Measurements from ENCODE around the gene AASDH. TPM values are rescaled to one million over a fixed set of nuclear protein-coding genes. Genes with fewer than 3 reads are reported as not detected.

AASDH gene
- total and polyA plus RNA-seq, 2 of the 4 experiments (the other 2 are of a cell fraction), result 4.7 to 12.0 TPM

DNA sequence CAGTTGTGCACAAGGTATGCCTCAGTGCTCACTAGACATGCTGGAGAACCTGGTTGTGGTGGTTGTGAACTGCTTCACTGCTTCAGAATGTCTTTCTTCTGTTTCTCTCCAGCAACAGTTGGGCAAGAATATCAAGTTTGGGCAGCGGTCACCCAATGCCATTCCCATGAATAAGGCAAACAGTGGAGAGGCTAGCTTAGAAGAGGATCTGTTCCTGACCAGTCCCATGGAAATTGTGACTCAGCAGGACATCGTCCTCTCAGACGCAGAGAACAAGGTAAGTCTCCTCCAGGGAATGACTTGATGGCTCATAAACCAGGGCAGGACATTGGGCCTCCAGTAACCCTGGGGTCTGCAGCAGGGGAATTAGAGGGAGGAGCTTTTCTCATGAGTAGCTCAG is 79.9 kb downstream of the AASDH start:
- no peaks in the 10 kb centered on the region for H3K79me1 ChIP-seq (ENCODE audit: low read depth in 1 of 2, low read length in 2 of 2)
- H3K18ac ChIP-seq (ENCODE audit: low read depth, low read length), result no peak overlapping the region
- H3K27ac ChIP-seq (ENCODE audit: insufficient read depth, low read length), result no peak overlapping the region
- WGBS, 2 experiments (ENCODE audit: extremely low coverage in 2 of 2, insufficient read length in 1 of 2), result no CpG with 5 or more reads among the region's 3 CpGs
- H2BK5ac ChIP-seq (ENCODE audit: low read depth, low read length, poor library complexity, severe bottlenecking), result no peak overlapping the region
- no peak overlapping the region for H3K4ac ChIP-seq (ENCODE audit: low read depth, low read length)
- peaks cover 3% of the 10 kb centered on the region; the same call in 1 of the 2 replicates for H3K9me1 ChIP-seq (ENCODE audit: insufficient read depth, low read length)
- in situ Hi-C loops (cut with MboI; ENCODE audit: low sequenced_read_pairs) (loop anchor here (25.0 kb wide), 1 partner anchor 530 kb away; no protein-coding TSS in a partner anchor), dilution Hi-C loops (cut with HindIII; ENCODE audit: low sequenced_read_pairs, unreplicated experiment) (no loop called here), intact Hi-C loops (cut with micrococcal nuclease) (no loop called here)
- 0 out of 2 replicates have a peak, but pooled peaks cover 2% of the 10 kb centered on the region for H3K27me3 ChIP-seq (ENCODE audit: control insufficient read depth, insufficient read depth, low read length)
- H3K4me3 ChIP-seq (ENCODE audit: insufficient read depth, low read depth, low read length), result no peak overlapping the region
- no peak overlapping the region for H2BK15ac ChIP-seq (ENCODE audit: low read depth, low read length)
- H2BK120ac ChIP-seq (ENCODE audit: low read depth, low read length), result no peak overlapping the region
- no peak overlapping the region for H2AK5ac ChIP-seq (ENCODE audit: low read depth, low read length)
- no peak overlapping the region for H3K9ac ChIP-seq (ENCODE audit: low read depth, low read length)
- H2AFZ ChIP-seq (replicated peaks; ENCODE audit: low read length, poor library complexity), result no peak overlapping the region
- H3K23ac ChIP-seq (ENCODE audit: low read depth, low read length), result no peak overlapping the region
- H2AK9ac ChIP-seq (replicated peaks; ENCODE audit: low read depth, low read length, poor library complexity), result no peak overlapping the region
- no peak overlapping the region for H2BK20ac ChIP-seq (ENCODE audit: low read depth, low read length)
- H4K91ac ChIP-seq (ENCODE audit: insufficient read depth, low read depth, low read length), result no peak overlapping the region
- no peak overlapping the region for H4K8ac ChIP-seq (ENCODE audit: low read depth in 2 of 2, low read length in 2 of 2)
- H3K56ac ChIP-seq (ENCODE audit: extremely low read depth, insufficient read depth, low read length), result no peak overlapping the region
- no peak overlapping the region for H3K14ac ChIP-seq (replicated peaks; ENCODE audit: low read depth, low read length)
- POLR2A ChIA-PET (ENCODE audit: unreplicated experiment), result no interaction called here
- no peak for TF ChIP-seq CHD1 (IDR thresholded peaks at IDR 0.05; ENCODE audit: low read depth, low read length)
- TF ChIP-seq RFX5 (IDR thresholded peaks at IDR 0.05; ENCODE audit: low read depth, low read length), result no peak
- no peak for TF ChIP-seq MAZ (IDR thresholded peaks at IDR 0.05; ENCODE audit: borderline replicate concordance, low read depth, low read length)
- no peak for TF ChIP-seq POLR2A (IDR thresholded peaks at IDR 0.05; ENCODE audit: low read depth, low read length)
- no peak for TF ChIP-seq SMC3 (IDR thresholded peaks at IDR 0.05; ENCODE audit: low read depth, low read length)
- TF ChIP-seq ELK1 (IDR thresholded peaks at IDR 0.05; ENCODE audit: borderline replicate concordance, low read depth, low read length), result no peak
- no peak for TF ChIP-seq USF2 (IDR thresholded peaks at IDR 0.05; ENCODE audit: low read depth, low read length)
- TF ChIP-seq MAFK (IDR thresholded peaks at IDR 0.05; ENCODE audit: low read depth, low read length), result no peak
- no peak for TF ChIP-seq RAD21 (IDR thresholded peaks at IDR 0.05; ENCODE audit: low read length)
- no peak for TF ChIP-seq CEBPB (IDR thresholded peaks at IDR 0.05; ENCODE audit: low read depth, low read length)
- no peaks in the 10 kb centered on the region for H4K20me1 ChIP-seq (ENCODE audit: insufficient read depth, low read length)
- ATAC-seq (ENCODE audit: low read depth) (no peak), DNase-seq (peak; percentile 4)
- H3K36me3 ChIP-seq (ENCODE audit: control insufficient read depth, insufficient read depth, low read length), result no peaks in the 10 kb centered on the region
- BruUV-seq (replicated peaks), result no TSS peak
- H3K9me3 ChIP-seq (ENCODE audit: control insufficient read depth, insufficient read depth, low read length), result no peaks in the 10 kb centered on the region
- H3K4me1 ChIP-seq (ENCODE audit: control insufficient read depth, insufficient read depth, low read length), result no peaks in the 10 kb centered on the region
- no peak overlapping the region for H3K4me2 ChIP-seq (ENCODE audit: low read depth, low read length)
- H4K5ac ChIP-seq (ENCODE audit: low read depth, low read length), result no peak overlapping the region
- CTCF ChIA-PET, result no interaction called here

All from IMR-90 (cell line).